Measurements from ENCODE around the gene AIG1. TPM values are rescaled to one million over a fixed set of nuclear protein-coding genes. Genes with fewer than 3 reads are reported as not detected.

Gene AIG1
- total and polyA plus RNA-seq, 4 donors, result 19.9 to 31.7 (median 27.3) TPM

- 95% methylated on average over 2 of the region's 2 CpGs for WGBS, 2 donors
- H3K9ac ChIP-seq (ENCODE audit: insufficient read depth in 1 of 2, low read length in 2 of 2), result no peak overlapping the region
- DNase-seq, result no peak
- no peak overlapping the region for H3K4me3 ChIP-seq
- no peak overlapping the region for H3K27ac ChIP-seq (ENCODE audit: low read depth in 1 of 2, low read length in 1 of 2)
- no peak for ATAC-seq (ENCODE audit: insufficient read depth, low FRiP score)
- no peaks in the 10 kb centered on the region for H3K9me3 ChIP-seq (ENCODE audit: control insufficient read depth in 4 of 4, insufficient read depth in 3 of 4, low read length in 3 of 4)
- H3K27me3 ChIP-seq (ENCODE audit: control insufficient read depth in 3 of 3, insufficient read depth in 3 of 3, low read length in 2 of 3), result no peaks in the 10 kb centered on the region
- TF ChIP-seq, protein P1, sequence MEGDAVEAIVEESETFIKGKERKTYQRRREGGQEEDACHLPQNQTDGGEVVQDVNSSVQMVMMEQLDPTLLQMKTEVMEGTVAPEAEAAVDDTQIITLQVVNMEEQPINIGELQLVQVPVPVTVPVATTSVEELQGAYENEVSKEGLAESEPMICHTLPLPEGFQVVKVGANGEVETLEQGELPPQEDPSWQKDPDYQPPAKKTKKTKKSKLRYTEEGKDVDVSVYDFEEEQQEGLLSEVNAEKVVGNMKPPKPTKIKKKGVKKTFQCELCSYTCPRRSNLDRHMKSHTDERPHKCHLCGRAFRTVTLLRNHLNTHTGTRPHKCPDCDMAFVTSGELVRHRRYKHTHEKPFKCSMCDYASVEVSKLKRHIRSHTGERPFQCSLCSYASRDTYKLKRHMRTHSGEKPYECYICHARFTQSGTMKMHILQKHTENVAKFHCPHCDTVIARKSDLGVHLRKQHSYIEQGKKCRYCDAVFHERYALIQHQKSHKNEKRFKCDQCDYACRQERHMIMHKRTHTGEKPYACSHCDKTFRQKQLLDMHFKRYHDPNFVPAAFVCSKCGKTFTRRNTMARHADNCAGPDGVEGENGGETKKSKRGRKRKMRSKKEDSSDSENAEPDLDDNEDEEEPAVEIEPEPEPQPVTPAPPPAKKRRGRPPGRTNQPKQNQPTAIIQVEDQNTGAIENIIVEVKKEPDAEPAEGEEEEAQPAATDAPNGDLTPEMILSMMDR (IDR thresholded peaks at IDR 0.05; ENCODE audit: control extremely low read depth, extremely low read depth), result no peak
- H3K36me3 ChIP-seq (ENCODE audit: control insufficient read depth in 4 of 4, insufficient read depth in 4 of 4, low read length in 4 of 4), result no peaks in the 10 kb centered on the region
- no peaks in the 10 kb centered on the region for H3K4me1 ChIP-seq (ENCODE audit: control insufficient read depth in 5 of 5, insufficient read depth in 5 of 5, low read length in 5 of 5)
Observed at GRCh38 chr6:143087856-143088255, 27.2 kb downstream of the AIG1 start.

DNA sequence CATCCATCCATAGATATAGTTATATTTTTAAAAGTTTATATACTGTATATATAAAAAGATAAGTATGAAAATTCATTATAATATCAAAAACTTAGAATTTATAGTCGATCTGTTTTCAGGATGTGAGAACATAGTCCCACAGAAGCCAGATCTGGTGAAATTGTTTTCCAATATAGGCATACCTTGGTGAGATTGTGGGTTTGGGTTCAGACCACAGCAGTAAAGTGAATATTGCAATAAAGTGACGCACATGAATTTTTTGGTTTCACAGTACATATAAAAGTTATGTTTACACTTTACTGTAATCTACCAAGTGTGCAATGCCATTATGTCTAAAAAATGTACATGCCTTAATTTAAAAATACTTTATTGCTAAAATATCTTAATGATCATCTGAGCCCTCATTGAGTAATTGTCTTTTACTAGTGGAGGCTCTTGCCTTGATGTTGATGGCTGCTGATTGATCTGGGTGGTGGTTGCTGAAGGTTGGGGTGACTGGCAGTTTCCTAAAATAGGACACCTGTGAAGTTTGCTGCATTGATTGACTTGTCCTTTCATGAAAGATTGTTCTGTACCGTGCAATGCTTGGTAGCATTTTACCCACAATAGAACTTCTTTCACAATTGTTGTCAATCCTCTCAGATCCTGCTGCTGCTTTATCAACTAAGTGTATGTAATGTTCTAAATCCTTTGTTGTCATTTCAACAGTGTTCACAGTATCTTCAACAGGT lies 29.8 kb downstream of the AIG1 start:
- no peak overlapping the region for H3K27ac ChIP-seq (ENCODE audit: low read depth in 1 of 2, low read length in 1 of 2)
- no peaks in the 10 kb centered on the region for H3K9me3 ChIP-seq (ENCODE audit: control insufficient read depth in 4 of 4, insufficient read depth in 3 of 4, low read length in 3 of 4)
- ATAC-seq (ENCODE audit: insufficient read depth, low FRiP score) (no peak), DNase-seq (no peak)
- no peak overlapping the region for H3K9ac ChIP-seq (ENCODE audit: insufficient read depth in 1 of 2, low read length in 2 of 2)
- H3K27me3 ChIP-seq (ENCODE audit: control insufficient read depth in 3 of 3, insufficient read depth in 3 of 3, low read length in 2 of 3), result no peaks in the 10 kb centered on the region
- H3K36me3 ChIP-seq (ENCODE audit: control insufficient read depth in 4 of 4, insufficient read depth in 4 of 4, low read length in 4 of 4), result peaks cover 0 to 3% (median 0%) of the 10 kb centered on the region in 4 donors
- no peak overlapping the region for H3K4me3 ChIP-seq
- 90 to 93% methylated on average over 3 of the region's 3 CpGs for WGBS, 2 donors
- no peaks in the 10 kb centered on the region for H3K4me1 ChIP-seq (ENCODE audit: control insufficient read depth in 5 of 5, insufficient read depth in 5 of 5, low read length in 5 of 5)
- TF ChIP-seq, protein P1 (IDR thresholded peaks at IDR 0.05; ENCODE audit: control extremely low read depth, extremely low read depth), result no peak

DNA sequence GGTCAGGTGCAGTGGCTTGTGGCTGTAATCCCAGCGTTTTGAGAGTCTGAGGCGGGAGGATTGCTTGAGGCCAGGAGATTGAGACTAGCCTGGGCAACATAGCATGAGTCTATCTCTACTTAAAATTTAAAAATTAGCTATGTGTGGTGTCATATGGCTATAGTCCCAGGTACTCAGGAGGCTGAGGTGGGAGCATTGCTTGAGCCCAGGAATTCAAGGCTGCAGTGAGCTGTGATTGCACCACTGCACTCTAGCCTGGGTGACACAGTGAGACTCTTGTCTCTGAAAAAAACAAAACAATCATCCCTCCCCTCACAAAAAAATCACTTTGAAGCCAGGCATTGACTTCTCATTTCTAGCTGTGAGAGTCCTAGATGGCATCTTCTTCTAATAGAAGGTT lies 32.1 kb downstream of the AIG1 start:
- WGBS, 2 donors, result 96 to 97% methylated on average over 2 of the region's 2 CpGs
- Histone ChIP-seq H3K27ac (ENCODE audit: low read depth in 1 of 2, low read length in 1 of 2) (no peak overlapping the region), H3K36me3 (ENCODE audit: control insufficient read depth in 4 of 4, insufficient read depth in 4 of 4, low read length in 4 of 4) (peaks cover 0 to 3% (median 0%) of the 10 kb centered on the region in 4 donors), H3K9me3 (ENCODE audit: control insufficient read depth in 4 of 4, insufficient read depth in 3 of 4, low read length in 3 of 4) (no peaks in the 10 kb centered on the region), H3K4me3 (no peak overlapping the region), H3K4me1 (ENCODE audit: control insufficient read depth in 5 of 5, insufficient read depth in 5 of 5, low read length in 5 of 5) (peaks cover 0 to 7% (median 0%) of the 10 kb centered on the region in 5 donors), H3K9ac (ENCODE audit: insufficient read depth in 1 of 2, low read length in 2 of 2) (no peak overlapping the region), H3K27me3 (ENCODE audit: control insufficient read depth in 3 of 3, insufficient read depth in 3 of 3, low read length in 2 of 3) (no peaks in the 10 kb centered on the region)
- DNase-seq (no peak), ATAC-seq (ENCODE audit: insufficient read depth, low FRiP score) (no peak)
- TF ChIP-seq, protein P1 (IDR thresholded peaks at IDR 0.05; ENCODE audit: control extremely low read depth, extremely low read depth), result no peak
